T-helper 2 cell (primary cell): Measurements from ENCODE around the gene HAAO.
"Not testable (repeated sequence)": the region's sequence is repeated elsewhere in the genome, so short reads cannot be mapped to it uniquely, and the experiment has no call there.

ENCODE experiments used
- DNase-seq, 5 experiments: peaks; one replicate each; pipeline versions ENCODE4 v3.0.0 to v3.0.0-alpha.2; 2012 to 2022
- total RNA-seq, 2 donors: gene quantifications; one replicate each; lab custom pipeline; 2026; lab: John Stamatoyannopoulos, UW

Gene HAAO
- 0 reads per million in 2 donors for total RNA-seq

DNA sequence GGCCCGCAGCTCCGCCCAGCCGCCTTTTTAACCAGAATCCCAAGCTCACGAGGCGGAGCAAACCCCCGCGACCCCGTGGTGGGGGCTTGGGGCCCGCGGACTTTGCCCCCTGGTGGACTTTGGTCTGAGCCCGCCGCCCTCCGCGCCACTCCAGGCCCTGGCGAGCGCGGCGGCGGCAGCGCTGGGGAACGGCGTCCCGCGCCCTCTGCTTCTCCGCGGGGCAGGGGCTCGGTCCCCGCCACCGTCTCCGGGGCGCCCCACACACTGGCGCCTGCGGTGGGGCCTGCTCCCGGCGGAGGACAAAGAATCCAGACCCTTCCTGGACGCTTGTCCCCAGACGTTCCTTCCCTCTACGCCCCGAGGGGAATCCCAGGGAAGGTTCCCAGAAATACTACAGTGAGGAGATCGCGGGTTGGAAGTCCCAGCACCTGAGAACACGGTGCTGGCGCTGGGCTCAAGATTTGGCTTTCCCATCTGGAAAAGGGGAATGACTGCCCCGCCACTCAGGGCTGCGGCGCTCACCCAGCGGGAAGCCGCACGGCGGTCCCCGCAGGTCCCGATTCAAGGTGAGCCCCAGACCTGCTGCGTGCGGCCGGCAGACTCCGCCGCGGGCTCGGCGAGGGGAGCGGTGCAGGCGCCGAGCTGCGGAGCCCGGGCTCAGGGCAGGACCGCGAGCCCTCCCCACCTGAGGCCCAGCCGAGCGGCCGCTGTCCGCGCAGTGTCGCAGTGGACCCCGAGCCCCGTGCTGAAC, at the start of gene HAAO:
HAAO (minus strand) TSS at position 1 of the 751 bp plus-strand sequence. CDS start 47 bp downstream, outside the sequence.
- DNase-seq = peak in 1 of 5 experiments; percentile 39

- DNase-seq = no peak
Measured at GRCh38 chr2:42841344-42841743, 49.0 kb upstream of the HAAO start.

GRCh38 chr2:42840760-42841159, 48.4 kb upstream of the HAAO start:
- no peak for DNase-seq

- DNase-seq = no peak
Measured at GRCh38 chr2:42839809-42840501, 47.6 kb upstream of the HAAO start.

DNA sequence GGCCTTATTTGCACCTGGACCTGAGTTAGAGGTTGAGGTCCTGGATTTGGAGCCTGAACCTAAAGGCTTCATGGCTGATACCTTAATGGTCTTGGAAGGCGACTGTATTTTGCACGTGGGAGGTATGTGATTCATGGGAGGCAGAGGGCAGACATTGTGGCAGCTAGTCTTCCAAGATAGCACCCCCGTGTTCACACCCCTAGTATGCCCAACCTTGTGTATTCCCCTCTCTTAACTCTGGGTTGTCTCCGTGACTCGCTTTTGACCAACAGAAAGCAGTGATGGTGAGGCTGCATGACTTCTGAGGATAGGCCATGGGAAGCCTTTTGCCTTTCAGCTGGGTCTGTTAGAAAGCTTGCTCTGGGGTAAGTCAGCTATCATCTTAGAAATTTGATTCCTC, 45.8 kb upstream of the HAAO start:
- DNase-seq = no peak

- DNase-seq = no peak
Measured at GRCh38 chr2:42835577-42836371, 43.4 kb upstream of the HAAO start.

DNA sequence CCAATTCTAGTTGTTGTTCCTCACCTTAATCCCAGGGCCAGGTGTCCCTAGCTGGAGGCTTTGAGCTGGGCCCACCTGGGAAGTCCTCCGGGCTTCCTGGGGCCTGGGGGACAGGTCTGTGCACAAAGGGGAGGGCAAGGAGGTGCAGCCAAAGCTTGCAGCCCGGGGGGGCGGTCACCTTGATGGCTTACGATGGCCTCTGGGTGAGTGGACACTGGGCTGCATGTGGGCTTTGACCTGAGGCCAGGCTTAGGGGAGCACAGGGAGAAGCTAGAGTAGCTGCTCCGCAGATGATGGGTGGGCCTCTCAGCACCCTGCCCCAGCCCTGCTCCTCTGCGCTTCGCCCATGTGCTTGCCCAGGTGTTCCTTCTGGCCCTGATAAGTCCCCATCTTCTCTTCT, 41.8 kb upstream of the HAAO start:
- DNase-seq = no peak

DNA sequence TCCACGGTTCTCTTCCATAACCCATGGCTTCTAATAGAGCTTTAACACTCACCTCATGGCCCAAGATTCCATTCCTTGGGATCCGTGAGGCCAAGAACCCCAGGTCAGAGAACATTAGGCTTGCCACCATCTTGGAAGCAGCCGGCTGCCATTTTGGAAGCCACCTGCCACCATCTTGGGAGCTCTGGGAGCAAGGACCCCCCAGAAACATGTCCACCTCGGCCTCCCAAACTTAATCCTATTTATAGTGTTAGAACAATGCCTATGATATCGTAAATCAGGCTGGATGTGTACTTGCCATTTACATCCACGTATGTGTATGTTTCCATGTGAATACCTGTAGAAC, 39.9 kb upstream of the HAAO start:
- no peak for DNase-seq

- DNase-seq = not testable (repeated sequence)
Measured at GRCh38 chr2:42831575-42832288, 39.3 kb upstream of the HAAO start.

- DNase-seq = no peak
Measured at GRCh38 chr2:42830922-42831574, 38.7 kb upstream of the HAAO start.

DNA sequence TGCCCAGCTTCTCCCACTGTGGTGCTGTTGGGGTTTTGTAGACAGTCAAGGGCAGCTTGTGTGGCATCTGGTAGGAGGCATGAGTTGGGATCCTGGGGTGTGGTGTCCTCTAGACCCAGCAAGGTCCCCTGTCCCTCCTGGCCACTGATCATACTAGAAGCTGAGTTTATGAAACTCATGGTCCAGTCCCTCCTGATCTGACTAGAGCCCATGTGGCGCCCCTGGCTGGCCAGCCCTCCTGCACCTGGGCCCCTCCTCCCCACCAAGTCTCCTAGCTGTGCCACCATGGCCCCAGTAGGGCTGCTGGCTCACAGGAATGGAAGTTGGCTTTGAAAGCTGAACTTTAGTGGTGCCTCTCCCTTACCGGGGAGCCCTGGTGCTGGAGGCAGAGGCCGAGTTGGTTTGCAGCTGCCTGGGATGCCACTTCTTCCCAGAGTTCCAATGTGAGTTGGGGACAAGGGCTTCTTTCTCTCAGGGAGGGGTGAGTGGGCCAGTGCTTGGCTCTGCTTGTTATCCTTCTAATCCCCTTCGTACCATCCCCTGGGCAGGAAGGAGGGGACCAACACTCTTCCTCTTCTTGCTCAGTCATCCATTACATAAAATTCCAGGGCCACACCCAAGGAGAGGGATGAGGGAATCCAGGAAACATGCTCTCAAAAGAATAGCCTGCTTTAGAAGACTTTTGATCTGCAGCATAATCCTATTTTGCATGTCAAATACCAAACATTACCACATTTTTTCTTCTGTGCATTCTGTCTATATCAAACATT, 37.5 kb upstream of the HAAO start:
- no peak for DNase-seq

DNA sequence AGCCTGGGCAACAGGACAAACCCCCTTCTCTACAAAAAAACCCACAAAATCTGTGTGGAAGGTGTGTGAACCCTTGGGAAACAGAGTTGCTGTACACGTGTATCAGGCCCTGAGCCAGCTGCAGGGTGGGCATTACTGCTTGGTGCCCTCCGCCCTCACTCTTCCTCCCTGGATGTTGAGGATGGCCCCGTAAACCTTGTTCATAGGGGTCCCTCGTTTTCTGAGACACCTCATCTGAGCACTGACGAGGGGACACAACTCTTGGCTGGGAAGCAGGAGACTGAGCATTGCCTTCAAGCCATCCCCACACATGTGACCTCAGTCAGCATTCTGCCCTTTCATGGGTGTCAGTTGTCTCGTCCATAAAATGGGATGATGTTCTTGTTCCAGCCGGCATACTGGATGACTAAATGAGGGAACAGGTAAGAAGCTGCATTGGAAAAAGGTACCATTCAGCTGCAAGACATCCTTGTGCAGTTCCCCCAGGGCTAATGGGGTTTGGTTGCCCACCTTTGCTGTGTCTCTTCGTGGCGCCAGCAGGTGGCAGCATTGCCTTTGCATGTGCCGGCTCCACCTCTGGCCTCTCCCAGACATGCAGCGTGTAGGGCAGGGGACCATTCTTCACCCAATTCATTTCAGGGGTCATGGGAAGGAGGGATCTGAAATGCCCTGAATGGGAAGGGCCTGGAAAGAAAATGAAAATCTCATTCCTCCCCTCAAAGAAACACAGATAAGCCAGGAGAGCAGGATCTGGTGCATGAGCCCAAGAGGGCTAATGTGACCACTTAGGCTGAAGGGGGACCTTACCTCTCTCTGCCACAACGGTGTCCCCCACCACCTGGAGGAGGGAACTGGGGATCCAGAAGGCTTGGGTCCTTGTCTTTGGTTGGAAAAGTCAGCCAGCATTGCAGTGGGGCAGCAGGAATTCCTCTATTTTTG, 36.4 kb upstream of the HAAO start:
- peak; percentile 30 to 74 (median 59) for DNase-seq

GRCh38 chr2:42827647-42828486, 35.5 kb upstream of the HAAO start:
- peak; percentile 36 to 75 (median 68) for DNase-seq

GRCh38 chr2:42826231-42826630, 33.8 kb upstream of the HAAO start:
- no peak for DNase-seq

- DNase-seq = no peak
Measured at GRCh38 chr2:42824454-42824807, 32.0 kb upstream of the HAAO start.

- no peak for DNase-seq
Measured at GRCh38 chr2:42823744-42824453, 31.5 kb upstream of the HAAO start.

DNA sequence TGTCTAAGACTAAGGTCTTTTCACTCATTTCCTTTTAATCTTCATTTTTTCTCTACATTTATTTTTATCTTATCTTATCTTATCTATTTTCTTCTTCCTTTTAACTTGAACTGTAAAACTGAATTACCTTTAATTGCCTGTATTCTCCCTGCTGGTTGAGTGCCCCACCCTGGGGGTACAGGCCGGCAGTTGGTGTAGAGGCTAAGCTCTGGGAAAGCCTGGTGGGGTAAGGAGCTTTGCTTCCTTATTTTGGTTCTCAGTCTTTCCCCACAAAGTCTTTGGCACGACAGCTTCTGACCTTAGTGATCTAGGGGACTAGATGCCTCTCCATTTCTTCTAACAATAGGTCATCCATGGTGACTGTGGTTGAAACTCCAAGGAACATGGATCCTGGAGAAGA, 26.8 kb upstream of the HAAO start:
- DNase-seq = no peak

DNA sequence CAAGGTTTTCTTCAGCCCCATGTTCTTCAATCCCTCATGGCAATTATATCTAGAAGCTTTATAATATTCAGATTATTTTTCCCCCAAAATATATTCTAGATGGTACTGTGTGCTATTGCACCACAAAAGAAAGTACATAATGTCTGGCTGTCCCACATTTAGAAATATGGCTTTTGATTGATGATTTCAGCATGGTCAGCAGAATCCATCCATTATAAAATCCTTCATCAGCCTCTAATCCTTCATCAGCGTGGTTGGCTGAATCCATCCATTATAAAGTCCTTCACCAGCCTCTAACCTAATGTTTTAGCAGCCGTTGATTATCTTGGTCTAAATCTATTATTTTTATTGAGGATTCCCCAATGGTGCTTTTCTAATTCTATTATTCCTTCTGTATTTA, 23.3 kb upstream of the HAAO start:
- DNase-seq = no peak

GRCh38 chr2:42813763-42814162, 21.4 kb upstream of the HAAO start:
- no peak for DNase-seq
